GM12872 (cell line): Measurements from ENCODE around the gene PLD5.

Experiments used
- TF ChIP-seq, protein P1 (sequence below): IDR thresholded peaks from 3 replicates; pipeline ENCODE4 v1.5.1; 2011; ENCODE audit warnings: low read depth, mild to moderate bottlenecking, low read length, moderate library complexity; ENCODE audit not compliant: insufficient read depth

Gene PLD5

GRCh38 chr1:242240691-242241090, 283.8 kb downstream of the PLD5 start:
- TF ChIP-seq, protein P1, sequence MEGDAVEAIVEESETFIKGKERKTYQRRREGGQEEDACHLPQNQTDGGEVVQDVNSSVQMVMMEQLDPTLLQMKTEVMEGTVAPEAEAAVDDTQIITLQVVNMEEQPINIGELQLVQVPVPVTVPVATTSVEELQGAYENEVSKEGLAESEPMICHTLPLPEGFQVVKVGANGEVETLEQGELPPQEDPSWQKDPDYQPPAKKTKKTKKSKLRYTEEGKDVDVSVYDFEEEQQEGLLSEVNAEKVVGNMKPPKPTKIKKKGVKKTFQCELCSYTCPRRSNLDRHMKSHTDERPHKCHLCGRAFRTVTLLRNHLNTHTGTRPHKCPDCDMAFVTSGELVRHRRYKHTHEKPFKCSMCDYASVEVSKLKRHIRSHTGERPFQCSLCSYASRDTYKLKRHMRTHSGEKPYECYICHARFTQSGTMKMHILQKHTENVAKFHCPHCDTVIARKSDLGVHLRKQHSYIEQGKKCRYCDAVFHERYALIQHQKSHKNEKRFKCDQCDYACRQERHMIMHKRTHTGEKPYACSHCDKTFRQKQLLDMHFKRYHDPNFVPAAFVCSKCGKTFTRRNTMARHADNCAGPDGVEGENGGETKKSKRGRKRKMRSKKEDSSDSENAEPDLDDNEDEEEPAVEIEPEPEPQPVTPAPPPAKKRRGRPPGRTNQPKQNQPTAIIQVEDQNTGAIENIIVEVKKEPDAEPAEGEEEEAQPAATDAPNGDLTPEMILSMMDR = no peak

GRCh38 chr1:242240077-242240476, 284.4 kb downstream of the PLD5 start:
- TF ChIP-seq, protein P1 = no peak

DNA sequence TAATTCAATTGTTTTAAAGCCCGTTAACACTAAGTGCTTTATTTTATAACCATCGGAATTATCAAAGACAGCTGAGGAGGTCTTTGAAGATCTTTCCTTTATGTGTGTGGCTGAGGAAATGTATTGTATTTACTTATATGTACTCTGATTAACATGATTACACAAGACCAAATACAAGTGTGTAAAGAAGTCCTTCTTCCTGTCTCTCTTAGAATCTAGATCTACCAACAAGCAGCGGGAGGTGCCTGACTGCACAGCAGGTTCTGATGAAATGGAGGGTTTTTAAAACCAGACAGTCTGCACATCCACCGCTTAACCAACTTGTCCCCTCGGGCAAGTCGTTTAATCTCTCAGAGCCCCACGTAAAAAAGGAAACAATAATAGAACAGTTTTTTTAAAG, 285.1 kb downstream of the PLD5 start:
- TF ChIP-seq, protein P1 = no peak

DNA sequence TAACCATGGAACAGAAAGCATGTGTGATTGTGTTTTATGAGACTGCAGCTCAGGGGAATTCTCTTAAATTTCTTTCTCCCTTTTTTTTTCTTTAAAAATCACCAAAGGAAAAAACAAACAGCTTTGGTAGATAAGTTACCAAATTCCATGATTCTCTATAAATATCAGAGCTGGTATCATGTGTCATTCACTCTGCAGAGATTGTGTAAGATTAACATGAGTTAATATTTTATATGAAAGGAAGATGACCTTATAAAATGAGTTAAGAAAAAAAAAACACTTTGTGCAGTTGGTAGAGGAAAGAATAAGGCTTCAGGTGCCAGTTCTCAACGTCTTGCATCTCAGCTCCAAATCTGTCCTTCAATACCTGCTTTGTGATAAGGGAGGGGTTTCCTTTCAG, 287.4 kb downstream of the PLD5 start:
- TF ChIP-seq, protein P1 = no peak

DNA sequence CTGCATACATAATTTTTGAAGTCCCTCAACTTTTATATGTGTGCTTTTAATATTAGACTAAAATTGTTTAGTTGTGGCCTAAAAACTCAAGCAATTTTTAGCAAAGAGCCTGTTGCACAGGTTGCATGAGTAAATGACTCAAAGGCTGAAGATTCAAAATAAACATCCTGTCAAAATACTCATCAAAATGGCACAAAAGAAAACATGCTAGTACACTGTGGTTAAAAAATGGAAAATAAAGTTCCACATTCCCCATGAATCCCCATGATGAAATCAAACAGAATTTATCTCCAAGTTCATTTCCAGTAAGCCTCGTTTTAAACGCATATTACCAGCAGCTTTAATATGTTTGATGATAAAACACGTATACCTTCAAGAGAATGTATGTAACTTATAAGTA, 295.5 kb downstream of the PLD5 start:
- TF ChIP-seq, protein P1 = no peak

GRCh38 chr1:242225767-242226573, 298.5 kb downstream of the PLD5 start:
- TF ChIP-seq, protein P1 = no peak

DNA sequence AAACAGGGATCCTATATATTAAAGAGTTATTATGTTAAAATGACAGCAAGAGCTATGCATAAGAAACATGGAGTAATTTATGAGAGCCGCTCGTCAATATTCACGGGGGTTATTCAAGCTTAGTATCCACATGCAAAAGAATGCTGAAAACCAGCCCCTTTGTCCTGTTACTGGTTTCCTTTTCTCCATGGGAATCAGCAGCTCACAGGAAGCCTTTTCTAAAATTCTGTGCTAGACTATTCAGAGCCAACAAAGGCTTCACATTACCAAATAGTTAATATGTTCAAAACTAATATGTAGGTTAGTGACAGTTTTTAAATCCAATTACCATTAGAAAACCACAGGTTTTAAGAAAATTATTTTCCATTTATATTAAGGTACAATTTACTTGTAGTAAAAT, 300.0 kb downstream of the PLD5 start:
- TF ChIP-seq, protein P1 = no peak
